Upper lobe of left lung (tissue), 6 donors: ENCODE data around the gene BRCA1. TPM values are rescaled to one million over a fixed set of nuclear protein-coding genes. Genes with fewer than 3 reads are reported as not detected.
"Not testable (repeated sequence)": the region's sequence is repeated elsewhere in the genome, so short reads cannot be mapped to it uniquely, and the experiment has no call there.

Source experiments
- ATAC-seq, 2 donors: fragments of 200-7000 bp; cut with Tn5 transposase; one replicate each; pipeline ENCODE4 v1.9.1; 2022; ENCODE audit warnings: mild to moderate bottlenecking in 2 of 2, moderate library complexity in 2 of 2; ENCODE audit not compliant: low FRiP score in 2 of 2
- DNase-seq, 2 donors: peaks; one replicate each; pipeline ENCODE4 v3.0.0-alpha.2; 2019 to 2020
- H3K27ac ChIP-seq, 4 donors: fragments of 200-600 bp; sonication (generic); one replicate each; pipeline ENCODE4 v1.5.1; 2016 to 2019
- H3K27me3 ChIP-seq, 4 donors: fragments of 200-600 bp; sonication (generic); one replicate each; pipeline ENCODE4 v1.5.1; 2017 to 2019
- H3K36me3 ChIP-seq, 4 donors: fragments of 200-600 bp; sonication (generic); one replicate each; pipeline ENCODE4 v1.5.1; 2016 to 2019
- H3K4me1 ChIP-seq, 4 donors: fragments of 200-600 bp; sonication (generic); one replicate each; pipeline ENCODE4 v1.5.1; 2018 to 2019
- H3K4me3 ChIP-seq, 4 donors: fragments of 200-600 bp; sonication (generic); one replicate each; pipeline ENCODE4 v1.5.1; 2017 to 2019; ENCODE audit warnings: mild to moderate bottlenecking in 2 of 4, moderate library complexity in 1 of 4
- H3K9me3 ChIP-seq, 4 donors: fragments of 200-600 bp; sonication (generic); one replicate each; pipeline ENCODE4 v1.5.1; 2018 to 2019
- EP300 ChIP-seq, 4 donors: sonication (generic); formaldehyde crosslinking; IDR thresholded peaks; one replicate each; pipeline ENCODE4 v1.5.1; 2017; ENCODE audit warnings: antibody characterized with exemption in 4 of 4, control low read depth in 2 of 4
- POLR2A ChIP-seq, 4 donors: fragments of 450-650 bp; IDR thresholded peaks; one replicate each; pipeline ENCODE4 v1.5.1; 2016 to 2017; ENCODE audit warnings: antibody characterized with exemption in 4 of 4, mild to moderate bottlenecking in 2 of 4
- POLR2AphosphoS5 ChIP-seq, 2 donors: sonication (generic); formaldehyde crosslinking; IDR thresholded peaks; one replicate each; pipeline ENCODE4 v1.5.1; 2017; ENCODE audit warnings: antibody characterized with exemption in 2 of 2
- WGBS, 2 donors: methylation state at CpG; one replicate each; pipeline ENCODE4 v1.1.5; 2017 to 2018; 5-methylcytosine and 5-hydroxymethylcytosine counted together
- total RNA-seq, 6 donors: library from RNA; depleted of rRNA in 4 of 6; stranded (reverse); fragments of >200 nt in 4 of 6; gene quantifications; one replicate each; pipeline versions ENCODE4 v1.1.0 to v1.2.1, GENCODE V29; 2016 to 2021
- TF ChIP-seq, protein P1 (sequence below), 6 experiments: fragments of 450-650 bp in 4 of 6; fragments of 200-600 bp in 2 of 6; sonication (generic) in 2 of 6; IDR thresholded peaks; one replicate each; pipeline ENCODE4 v1.5.1; 2016 to 2019; ENCODE audit warnings: antibody characterized with exemption in 6 of 6
- donor health status: DM: no; HTN: no; CAD: no; lungs with moderate emphysema.
- donor health status: DM: no; HTN: yes; CAD: no; lungs with severe emphysema.

Gene BRCA1
- total RNA-seq, 6 donors from 2014 or later: 4.3 to 15.7 (median 8.0) TPM

- no peak for ATAC-seq
- Histone ChIP-seq H3K9me3 (no peaks in the 10 kb centered on the region), H3K27me3 (no peaks in the 10 kb centered on the region), H3K4me3 (no peak overlapping the region), H3K36me3 (peaks cover 0 to 30% (median 17%) of the 10 kb centered on the region in 4 donors), H3K4me1 (no peaks in the 10 kb centered on the region), H3K27ac (no peak overlapping the region)
- WGBS, 2 donors: 96 to 97% methylated on average over 19 of the region's 19 CpGs
- DNase-seq: no peak
- no peak for TF ChIP-seq EP300 (IDR thresholded peaks at IDR 0.05)
- TF ChIP-seq, protein P1, sequence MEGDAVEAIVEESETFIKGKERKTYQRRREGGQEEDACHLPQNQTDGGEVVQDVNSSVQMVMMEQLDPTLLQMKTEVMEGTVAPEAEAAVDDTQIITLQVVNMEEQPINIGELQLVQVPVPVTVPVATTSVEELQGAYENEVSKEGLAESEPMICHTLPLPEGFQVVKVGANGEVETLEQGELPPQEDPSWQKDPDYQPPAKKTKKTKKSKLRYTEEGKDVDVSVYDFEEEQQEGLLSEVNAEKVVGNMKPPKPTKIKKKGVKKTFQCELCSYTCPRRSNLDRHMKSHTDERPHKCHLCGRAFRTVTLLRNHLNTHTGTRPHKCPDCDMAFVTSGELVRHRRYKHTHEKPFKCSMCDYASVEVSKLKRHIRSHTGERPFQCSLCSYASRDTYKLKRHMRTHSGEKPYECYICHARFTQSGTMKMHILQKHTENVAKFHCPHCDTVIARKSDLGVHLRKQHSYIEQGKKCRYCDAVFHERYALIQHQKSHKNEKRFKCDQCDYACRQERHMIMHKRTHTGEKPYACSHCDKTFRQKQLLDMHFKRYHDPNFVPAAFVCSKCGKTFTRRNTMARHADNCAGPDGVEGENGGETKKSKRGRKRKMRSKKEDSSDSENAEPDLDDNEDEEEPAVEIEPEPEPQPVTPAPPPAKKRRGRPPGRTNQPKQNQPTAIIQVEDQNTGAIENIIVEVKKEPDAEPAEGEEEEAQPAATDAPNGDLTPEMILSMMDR (IDR thresholded peaks at IDR 0.05): no peak
Measured at GRCh38 chr17:43135454-43135819, 10.3 kb upstream of the BRCA1 start.

DNA sequence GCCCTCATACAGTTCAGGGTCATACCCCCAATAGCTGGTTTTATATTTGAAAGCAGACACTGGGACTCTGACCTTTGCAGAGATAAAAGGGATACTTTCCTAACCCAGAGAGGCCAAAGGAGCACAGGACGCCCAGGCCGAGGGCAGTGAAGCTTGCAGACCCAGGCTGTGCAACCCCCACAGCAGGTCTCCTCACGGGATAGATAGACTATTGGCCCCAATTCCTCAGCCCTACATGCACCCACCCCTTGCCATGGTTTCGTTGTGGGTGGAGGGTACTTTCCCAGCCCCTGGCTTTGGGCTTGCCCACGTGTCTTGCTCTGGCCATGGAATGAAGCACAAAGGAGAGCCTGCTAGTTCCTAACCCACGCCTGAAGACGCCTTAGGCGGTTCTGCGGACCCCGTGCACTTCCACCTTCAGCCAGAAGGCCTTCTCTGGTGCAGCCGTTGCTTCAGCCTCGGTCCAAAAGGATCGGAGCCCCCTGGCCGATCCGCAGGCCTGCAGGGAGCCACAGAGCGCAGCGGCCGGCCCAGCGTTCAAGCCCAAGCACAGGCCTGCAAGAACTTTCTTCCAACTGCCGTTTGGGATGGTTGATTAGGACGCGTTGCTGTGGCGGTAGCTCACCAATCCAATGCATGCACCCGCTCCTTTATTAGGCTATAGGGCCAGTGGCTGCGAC is 9.8 kb upstream of the BRCA1 start:
- WGBS, 2 donors: 97 to 99% methylated on average over 12 to 25 of the region's 25 CpGs
- Histone ChIP-seq H3K4me1 (peaks cover 0 to 2% (median under 1%) of the 10 kb centered on the region in 4 donors), H3K36me3 (peaks cover 0 to 30% (median 17%) of the 10 kb centered on the region in 4 donors), H3K4me3 (no peak overlapping the region), H3K27me3 (no peaks in the 10 kb centered on the region), H3K9me3 (no peaks in the 10 kb centered on the region), H3K27ac (no peak overlapping the region)
- TF ChIP-seq EP300 (IDR thresholded peaks at IDR 0.05) (no peak), POLR2AphosphoS5 (IDR thresholded peaks at IDR 0.05) (no peak), POLR2A (IDR thresholded peaks at IDR 0.05) (no peak)
- TF ChIP-seq, protein P1 (IDR thresholded peaks at IDR 0.05): no peak
- DNase-seq (no peak), ATAC-seq (no peak)

DNA sequence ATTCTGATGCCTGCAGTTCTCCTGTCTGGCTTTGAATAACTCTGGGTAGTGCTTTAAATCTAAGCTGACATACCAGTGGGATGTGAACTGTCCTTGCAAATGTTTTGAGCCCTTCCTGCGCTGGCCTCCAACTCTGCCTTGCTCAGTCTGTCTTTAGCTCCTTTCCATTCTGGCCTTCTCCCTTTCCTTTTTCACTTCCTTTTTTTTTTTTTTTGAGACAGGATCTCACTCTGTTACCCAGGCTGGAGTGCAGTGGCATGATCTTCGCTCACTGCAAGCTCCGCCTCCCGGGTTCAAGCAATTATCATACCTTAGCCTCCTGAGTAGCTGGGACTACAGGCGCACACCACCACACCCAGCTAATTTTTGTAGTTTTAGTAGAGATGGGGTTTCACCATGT is 8.3 kb upstream of the BRCA1 start:
- not testable (repeated sequence) for H3K4me3 ChIP-seq, H3K9me3 ChIP-seq, DNase-seq, H3K27me3 ChIP-seq, H3K27ac ChIP-seq, ATAC-seq
- Histone ChIP-seq H3K36me3 (peaks cover 0 to 30% (median 17%) of the 10 kb centered on the region in 4 donors), H3K4me1 (peaks cover 8 to 16% (median 12%) of the 10 kb centered on the region in 4 donors)
- WGBS, 2 donors: 96 to 98% methylated on average over 5 of the region's 5 CpGs

DNA sequence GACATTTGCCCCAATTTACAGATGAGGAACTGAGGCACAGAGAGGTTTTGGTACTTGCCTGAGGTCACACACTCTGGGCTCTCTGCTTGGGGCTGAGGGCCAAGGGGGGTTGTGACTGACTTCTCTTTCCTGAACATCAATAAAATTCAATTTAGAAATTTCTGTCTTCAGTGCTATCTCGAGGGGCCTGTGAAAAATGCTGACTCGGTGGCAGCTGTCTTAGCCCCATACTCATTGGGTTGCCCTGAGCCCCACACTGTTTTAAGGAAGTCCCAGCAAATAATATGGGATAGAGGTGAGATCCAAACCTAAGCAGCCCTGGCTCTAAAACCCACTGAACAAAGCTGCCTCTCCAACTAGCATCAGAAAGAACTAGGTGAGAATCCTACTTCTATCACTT is 7.0 kb upstream of the BRCA1 start:
- peaks cover 0 to 30% (median 19%) of the 10 kb centered on the region in 4 donors for H3K36me3 ChIP-seq
- DNase-seq: no peak
- no peak for ATAC-seq
- 63 to 83% methylated on average over 2 of the region's 2 CpGs for WGBS, 2 donors
- H3K27me3 ChIP-seq: no peaks in the 10 kb centered on the region
- no peak overlapping the region for H3K4me3 ChIP-seq
- TF ChIP-seq POLR2A (IDR thresholded peaks at IDR 0.05): no peak
- no peak for TF ChIP-seq POLR2AphosphoS5 (IDR thresholded peaks at IDR 0.05)
- TF ChIP-seq, protein P1 (IDR thresholded peaks at IDR 0.05): no peak
- TF ChIP-seq EP300 (IDR thresholded peaks at IDR 0.05): no peak
- no peaks in the 10 kb centered on the region for H3K9me3 ChIP-seq
- no peak overlapping the region for H3K27ac ChIP-seq
- peaks cover 8 to 20% (median 12%) of the 10 kb centered on the region in 4 donors for H3K4me1 ChIP-seq

DNA sequence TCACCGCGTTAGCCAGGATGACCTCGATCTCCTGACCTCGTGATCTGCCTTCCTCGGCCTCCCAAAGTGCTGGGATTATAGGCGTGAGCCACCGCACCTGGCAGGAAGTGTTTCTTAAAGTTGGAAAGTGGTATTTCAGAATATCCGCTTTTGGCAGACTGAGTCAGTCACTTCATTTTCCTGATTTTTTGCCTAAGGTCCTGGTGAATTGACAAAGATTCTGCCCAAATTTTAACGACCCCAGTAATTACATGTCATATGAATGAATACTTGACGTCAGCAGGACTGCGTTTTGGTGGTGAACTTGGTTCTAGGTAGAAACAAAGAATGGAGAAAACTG is 4.5 kb upstream of the BRCA1 start:
- ATAC-seq: no peak
- H3K4me3 ChIP-seq: peak overlapping the region in 3 of 4 donors; percentile 20 to 37 (median 33)
- peak overlapping the region; percentile 55 to 82 (median 64) for H3K27ac ChIP-seq

GRCh38 chr17:43127333-43127876 is 2.2 kb upstream of the BRCA1 start:
- WGBS, 2 donors: 86 to 93% methylated on average over 6 of the region's 6 CpGs
- not testable (repeated sequence) for H3K9me3 ChIP-seq, H3K4me3 ChIP-seq, H3K27me3 ChIP-seq, H3K36me3 ChIP-seq, ATAC-seq, H3K27ac ChIP-seq, DNase-seq
- peaks cover 26 to 46% (median 32%) of the 10 kb centered on the region in 4 donors for H3K4me1 ChIP-seq

More for the DNA sequence above, 4.5 kb upstream of the BRCA1 start:
- H3K4me1 ChIP-seq: peaks cover 20 to 40% (median 25%) of the 10 kb centered on the region in 4 donors
- 35 to 39% methylated on average over 11 of the region's 11 CpGs for WGBS, 2 donors
- DNase-seq: no peak
- no peaks in the 10 kb centered on the region for H3K27me3 ChIP-seq
- H3K36me3 ChIP-seq: peaks cover 0 to 21% (median 9%) of the 10 kb centered on the region in 4 donors
- no peaks in the 10 kb centered on the region for H3K9me3 ChIP-seq
- TF ChIP-seq EP300 (IDR thresholded peaks at IDR 0.05) (no peak), POLR2AphosphoS5 (IDR thresholded peaks at IDR 0.05) (no peak), POLR2A (IDR thresholded peaks at IDR 0.05) (no peak)
- TF ChIP-seq, protein P1 (IDR thresholded peaks at IDR 0.05): no peak
